WTC11 (cell line): ENCODE measurements around the gene AHCYL1. TPM values are rescaled to one million over a fixed set of nuclear protein-coding genes. Genes with fewer than 3 reads are reported as not detected.

ENCODE experiments used
- ATAC-seq: fragments of 200-7000 bp; cut with Tn5 transposase; 2 replicates; pipeline ENCODE4 v1.10.0; 2021; ENCODE audit warnings: mild to moderate bottlenecking, moderate library complexity
- CTCF ChIA-PET: fragments of 300-600 bp; sonication (Branson Sonifier 250); formaldehyde crosslinking; loops from one replicate; lab custom pipeline; 2021; ENCODE audit warnings: antibody characterized with exemption; lab: Charles Lee
- POLR2A ChIA-PET: fragments of 350-600 bp; sonication (Branson Sonifier 250); formaldehyde crosslinking; loops from one replicate; lab custom pipeline; 2021; ENCODE audit warnings: antibody characterized with exemption; lab: Charles Lee
- DNase-seq: peaks from one replicate; pipeline ENCODE4 v3.0.0; 2021; ENCODE audit warnings: low spot score
- H3K27ac Mint-ChIP-seq: 2 replicates; pipeline ENCODE4 v1.8.0; 2021; ENCODE audit warnings: mixed read lengths
- H3K27me3 Mint-ChIP-seq: 2 replicates; pipeline ENCODE4 v1.8.0; 2021; ENCODE audit warnings: low read depth, mild to moderate bottlenecking, moderate library complexity, mixed read lengths
- H3K36me3 Mint-ChIP-seq: 2 replicates; pipeline ENCODE4 v1.8.0; 2021; ENCODE audit warnings: mixed read lengths
- H3K4me1 Mint-ChIP-seq: 2 replicates; pipeline ENCODE4 v1.8.0; 2022; ENCODE audit warnings: mixed read lengths
- H3K4me3 Mint-ChIP-seq: 2 replicates; pipeline ENCODE4 v1.8.0; 2021; ENCODE audit warnings: mild to moderate bottlenecking, moderate library complexity, mixed read lengths
- H3K9me3 Mint-ChIP-seq: 2 replicates; pipeline ENCODE4 v1.8.0; 2021; ENCODE audit warnings: mixed read lengths
- ATF1 ChIP-seq: sonication (generic); formaldehyde crosslinking; IDR thresholded peaks from 2 replicates; pipeline ENCODE4 v1.8.1; 2023; ENCODE audit warnings: mild to moderate bottlenecking, moderate library complexity, missing genetic modification reagents
- GRHL2 ChIP-seq: fragments of 250-450 bp; sonication (Bioruptor Pico); IDR thresholded peaks from 2 replicates; pipeline ENCODE4 v1.8.0; 2022; ENCODE audit warnings: mild to moderate bottlenecking, moderate library complexity; ENCODE audit not compliant: insufficient replicate concordance, severe bottlenecking
- KAT7 ChIP-seq: sonication (generic); formaldehyde crosslinking; IDR thresholded peaks from 2 replicates; pipeline ENCODE4 v1.8.1; 2023; ENCODE audit warnings: missing genetic modification reagents, mild to moderate bottlenecking, borderline replicate concordance
- NFYB ChIP-seq: sonication (generic); formaldehyde crosslinking; conservative IDR thresholded peaks from 2 replicates; pipeline ENCODE4 v1.8.0; 2022; ENCODE audit warnings: low read depth, missing genetic modification reagents
- RORB ChIP-seq: fragments of 250-450 bp; sonication (Bioruptor Pico); IDR thresholded peaks from 2 replicates; pipeline ENCODE4 v1.9.0; 2021; ENCODE audit warnings: mild to moderate bottlenecking
- SMAD3 ChIP-seq: sonication (generic); formaldehyde crosslinking; IDR thresholded peaks from 2 replicates; pipeline ENCODE4 v1.8.0; 2022; ENCODE audit warnings: missing genetic modification reagents, mild to moderate bottlenecking, borderline replicate concordance
- ZNF138 ChIP-seq: sonication (generic); formaldehyde crosslinking; conservative IDR thresholded peaks from 2 replicates; pipeline ENCODE4 v1.8.1; 2022; ENCODE audit warnings: mild to moderate bottlenecking, moderate library complexity, missing genetic modification reagents
- ZNF416 ChIP-seq: fragments of 250-450 bp; sonication (Bioruptor Pico); IDR thresholded peaks from 2 replicates; pipeline ENCODE4 v1.9.0; 2021; ENCODE audit warnings: mild to moderate bottlenecking, inconsistent platforms
- total RNA-seq: library from RNA; stranded (reverse); gene quantifications from 3 replicates; pipeline ENCODE4 v1.2.3, GENCODE V29; 2021
- TF ChIP-seq, protein P1 (sequence below): sonication (generic); formaldehyde crosslinking; conservative IDR thresholded peaks from 2 replicates; pipeline ENCODE4 v1.8.1; 2022; ENCODE audit warnings: mild to moderate bottlenecking, missing genetic modification reagents
- TF ChIP-seq, protein P2 (sequence below): fragments of 250-450 bp; sonication (Bioruptor Pico); conservative IDR thresholded peaks from 2 replicates; pipeline ENCODE4 v1.9.0; 2021; ENCODE audit warnings: mild to moderate bottlenecking
- TF ChIP-seq, protein P3 (sequence below): fragments of 200-600 bp; IDR thresholded peaks from 2 replicates; pipeline ENCODE4 v1.8.0; 2022; ENCODE audit warnings: antibody characterized with exemption
- TF ChIP-seq, protein P4 (sequence below): sonication (generic); formaldehyde crosslinking; IDR thresholded peaks from 2 replicates; pipeline ENCODE4 v1.8.0; 2022; ENCODE audit warnings: mild to moderate bottlenecking, missing genetic modification reagents
- TF ChIP-seq, protein P5 (sequence below): sonication (generic); formaldehyde crosslinking; IDR thresholded peaks from 2 replicates; pipeline ENCODE4 v1.8.1; 2023; ENCODE audit warnings: mild to moderate bottlenecking, missing genetic modification reagents
- TF ChIP-seq, protein P6 (sequence below): fragments of 250-450 bp; sonication (Bioruptor Pico); IDR thresholded peaks from 2 replicates; pipeline ENCODE4 v1.9.0; 2021; ENCODE audit warnings: mild to moderate bottlenecking
- TF ChIP-seq, protein P7 (sequence below): sonication (generic); formaldehyde crosslinking; IDR thresholded peaks from 2 replicates; pipeline ENCODE4 v1.8.1; 2023; ENCODE audit warnings: mild to moderate bottlenecking, missing genetic modification reagents, moderate library complexity
- TF ChIP-seq, protein P8 (sequence below): fragments of 250-450 bp; sonication (Bioruptor Pico); IDR thresholded peaks from 2 replicates; pipeline ENCODE4 v1.9.0; 2021; ENCODE audit warnings: mild to moderate bottlenecking

Gene AHCYL1
- total RNA-seq, 1 experiment from 2014 or later = 92.1 TPM

DNA sequence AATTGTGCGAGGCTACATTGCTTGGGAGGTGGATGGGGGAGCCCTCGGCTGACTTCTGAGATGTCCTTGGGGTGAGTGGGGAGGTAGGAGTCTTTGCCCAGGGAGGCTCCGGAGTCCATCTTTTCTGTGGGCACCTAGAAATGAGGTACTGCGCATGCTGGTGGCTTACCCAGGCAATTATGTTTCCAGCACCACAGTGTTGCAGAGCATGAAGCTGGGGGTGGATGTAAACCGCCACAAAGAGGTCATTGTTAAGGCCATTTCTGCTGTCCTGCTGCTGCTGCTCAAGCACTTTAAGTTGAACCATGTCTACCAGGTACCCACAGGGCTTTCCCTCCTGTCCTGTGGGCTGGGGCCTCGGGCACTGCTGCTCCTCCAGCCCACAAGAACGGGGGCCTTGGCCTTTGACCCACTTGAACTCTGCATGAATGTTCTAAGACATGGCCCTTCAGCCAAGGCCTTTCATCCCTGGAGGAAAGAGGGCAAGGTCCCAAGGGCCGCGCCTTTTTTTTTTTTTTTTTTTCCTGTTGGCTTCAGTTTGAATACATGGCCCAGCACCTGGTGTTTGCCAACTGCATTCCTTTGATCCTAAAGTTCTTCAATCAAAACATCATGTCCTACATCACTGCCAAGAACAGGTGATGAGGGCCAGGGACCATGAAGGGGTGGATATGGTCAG is 64.5 kb downstream of the AHCYL1 start (continued):
- no peak for TF ChIP-seq ATF1
- no peak for TF ChIP-seq ZNF416 (CRISPR knock-in tag)
- no peak for TF ChIP-seq SMAD3 (CRISPR knock-in tag)
- TF ChIP-seq, protein P1, sequence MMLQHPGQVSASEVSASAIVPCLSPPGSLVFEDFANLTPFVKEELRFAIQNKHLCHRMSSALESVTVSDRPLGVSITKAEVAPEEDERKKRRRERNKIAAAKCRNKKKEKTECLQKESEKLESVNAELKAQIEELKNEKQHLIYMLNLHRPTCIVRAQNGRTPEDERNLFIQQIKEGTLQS (CRISPR knock-in tag) = no peak
- TF ChIP-seq, protein P2, sequence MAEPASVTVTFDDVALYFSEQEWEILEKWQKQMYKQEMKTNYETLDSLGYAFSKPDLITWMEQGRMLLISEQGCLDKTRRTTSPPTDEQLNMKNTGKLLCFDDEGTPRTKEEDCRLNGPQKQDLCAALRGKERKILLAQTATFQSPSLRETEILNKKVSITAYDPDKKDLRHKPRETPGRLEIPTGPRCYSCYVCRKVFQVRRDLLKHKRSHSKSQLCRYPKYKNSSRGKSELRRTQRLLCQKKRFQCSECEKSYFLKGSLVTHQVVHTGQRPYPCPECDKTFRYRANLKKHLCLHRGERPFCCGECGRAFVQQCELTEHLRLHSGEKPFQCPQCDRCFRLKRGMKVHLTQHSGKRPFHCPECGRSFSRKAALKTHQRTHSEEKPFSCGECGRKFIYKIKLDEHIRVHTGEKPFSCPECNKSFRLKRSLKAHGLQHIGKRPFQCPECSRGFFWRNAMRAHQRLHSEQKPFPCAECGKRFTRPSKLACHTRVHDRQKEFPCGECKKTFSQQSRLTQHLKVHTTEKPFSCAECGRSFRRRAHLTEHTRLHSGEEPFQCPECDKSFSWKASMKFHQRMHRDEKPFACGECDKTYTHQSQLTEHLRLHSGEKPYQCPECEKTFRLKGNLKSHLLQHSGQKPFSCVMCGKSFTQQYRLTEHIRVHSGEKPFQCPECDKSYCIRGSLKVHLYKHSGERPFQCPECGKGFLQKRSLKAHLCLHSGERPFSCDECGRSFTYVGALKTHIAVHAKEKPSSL (CRISPR knock-in tag) = no peak

DNA sequence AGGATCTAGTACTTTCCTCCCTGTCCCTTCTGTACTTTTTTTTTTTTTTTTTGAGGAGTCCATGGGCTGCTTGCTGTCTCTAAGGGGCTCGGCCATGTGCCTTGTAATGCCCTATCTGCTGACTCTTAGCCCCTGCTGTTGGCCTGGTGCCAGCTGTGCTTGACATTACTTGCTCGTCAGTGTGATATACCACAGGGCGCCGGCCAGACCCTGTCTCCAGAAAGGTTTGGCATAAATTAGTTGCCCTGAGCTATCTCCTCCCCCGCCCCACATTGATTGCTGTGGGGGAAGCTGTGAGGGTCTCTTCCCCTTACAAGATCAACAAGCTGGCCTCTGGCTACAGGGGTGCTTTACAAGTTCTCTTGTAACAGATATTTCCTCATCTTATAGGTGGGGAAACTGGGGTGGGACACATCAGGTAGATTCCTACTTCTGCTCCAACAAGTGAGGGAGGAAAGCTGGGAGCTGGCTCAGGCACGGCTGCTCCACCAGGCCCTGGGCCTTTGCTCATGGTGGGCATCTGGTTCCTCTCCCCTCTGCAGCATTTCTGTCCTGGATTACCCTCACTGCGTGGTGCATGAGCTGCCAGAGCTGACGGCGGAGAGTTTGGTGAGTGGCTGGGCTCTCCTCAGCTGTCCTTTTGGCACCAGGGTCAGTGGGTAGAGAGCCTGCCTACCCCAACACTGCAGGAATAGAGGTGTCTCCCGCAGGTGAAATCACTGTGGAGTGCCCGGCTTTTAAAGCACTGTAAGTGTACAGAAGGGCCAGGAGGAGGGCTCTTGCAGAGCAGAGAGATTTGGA is 65.4 kb downstream of the AHCYL1 start:
- TF ChIP-seq ATF1 = no peak
- TF ChIP-seq RORB (CRISPR knock-in tag) = no peak
- TF ChIP-seq, protein P3, sequence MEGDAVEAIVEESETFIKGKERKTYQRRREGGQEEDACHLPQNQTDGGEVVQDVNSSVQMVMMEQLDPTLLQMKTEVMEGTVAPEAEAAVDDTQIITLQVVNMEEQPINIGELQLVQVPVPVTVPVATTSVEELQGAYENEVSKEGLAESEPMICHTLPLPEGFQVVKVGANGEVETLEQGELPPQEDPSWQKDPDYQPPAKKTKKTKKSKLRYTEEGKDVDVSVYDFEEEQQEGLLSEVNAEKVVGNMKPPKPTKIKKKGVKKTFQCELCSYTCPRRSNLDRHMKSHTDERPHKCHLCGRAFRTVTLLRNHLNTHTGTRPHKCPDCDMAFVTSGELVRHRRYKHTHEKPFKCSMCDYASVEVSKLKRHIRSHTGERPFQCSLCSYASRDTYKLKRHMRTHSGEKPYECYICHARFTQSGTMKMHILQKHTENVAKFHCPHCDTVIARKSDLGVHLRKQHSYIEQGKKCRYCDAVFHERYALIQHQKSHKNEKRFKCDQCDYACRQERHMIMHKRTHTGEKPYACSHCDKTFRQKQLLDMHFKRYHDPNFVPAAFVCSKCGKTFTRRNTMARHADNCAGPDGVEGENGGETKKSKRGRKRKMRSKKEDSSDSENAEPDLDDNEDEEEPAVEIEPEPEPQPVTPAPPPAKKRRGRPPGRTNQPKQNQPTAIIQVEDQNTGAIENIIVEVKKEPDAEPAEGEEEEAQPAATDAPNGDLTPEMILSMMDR = no peak
- TF ChIP-seq, protein P1 (CRISPR knock-in tag) = no peak
- TF ChIP-seq, protein P4, sequence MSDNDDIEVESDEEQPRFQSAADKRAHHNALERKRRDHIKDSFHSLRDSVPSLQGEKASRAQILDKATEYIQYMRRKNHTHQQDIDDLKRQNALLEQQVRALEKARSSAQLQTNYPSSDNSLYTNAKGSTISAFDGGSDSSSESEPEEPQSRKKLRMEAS (CRISPR knock-in tag) = no peak
- TF ChIP-seq, protein P5, sequence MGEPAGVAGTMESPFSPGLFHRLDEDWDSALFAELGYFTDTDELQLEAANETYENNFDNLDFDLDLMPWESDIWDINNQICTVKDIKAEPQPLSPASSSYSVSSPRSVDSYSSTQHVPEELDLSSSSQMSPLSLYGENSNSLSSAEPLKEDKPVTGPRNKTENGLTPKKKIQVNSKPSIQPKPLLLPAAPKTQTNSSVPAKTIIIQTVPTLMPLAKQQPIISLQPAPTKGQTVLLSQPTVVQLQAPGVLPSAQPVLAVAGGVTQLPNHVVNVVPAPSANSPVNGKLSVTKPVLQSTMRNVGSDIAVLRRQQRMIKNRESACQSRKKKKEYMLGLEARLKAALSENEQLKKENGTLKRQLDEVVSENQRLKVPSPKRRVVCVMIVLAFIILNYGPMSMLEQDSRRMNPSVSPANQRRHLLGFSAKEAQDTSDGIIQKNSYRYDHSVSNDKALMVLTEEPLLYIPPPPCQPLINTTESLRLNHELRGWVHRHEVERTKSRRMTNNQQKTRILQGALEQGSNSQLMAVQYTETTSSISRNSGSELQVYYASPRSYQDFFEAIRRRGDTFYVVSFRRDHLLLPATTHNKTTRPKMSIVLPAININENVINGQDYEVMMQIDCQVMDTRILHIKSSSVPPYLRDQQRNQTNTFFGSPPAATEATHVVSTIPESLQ (CRISPR knock-in tag) = no peak
- TF ChIP-seq GRHL2 (CRISPR knock-in tag) = no peak
- TF ChIP-seq ZNF138 (CRISPR knock-in tag) = no peak
- no peak for TF ChIP-seq NFYB (CRISPR knock-in tag)
- TF ChIP-seq, protein P6, sequence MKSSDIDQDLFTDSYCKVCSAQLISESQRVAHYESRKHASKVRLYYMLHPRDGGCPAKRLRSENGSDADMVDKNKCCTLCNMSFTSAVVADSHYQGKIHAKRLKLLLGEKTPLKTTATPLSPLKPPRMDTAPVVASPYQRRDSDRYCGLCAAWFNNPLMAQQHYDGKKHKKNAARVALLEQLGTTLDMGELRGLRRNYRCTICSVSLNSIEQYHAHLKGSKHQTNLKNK (CRISPR knock-in tag) = no peak
- TF ChIP-seq, protein P7, sequence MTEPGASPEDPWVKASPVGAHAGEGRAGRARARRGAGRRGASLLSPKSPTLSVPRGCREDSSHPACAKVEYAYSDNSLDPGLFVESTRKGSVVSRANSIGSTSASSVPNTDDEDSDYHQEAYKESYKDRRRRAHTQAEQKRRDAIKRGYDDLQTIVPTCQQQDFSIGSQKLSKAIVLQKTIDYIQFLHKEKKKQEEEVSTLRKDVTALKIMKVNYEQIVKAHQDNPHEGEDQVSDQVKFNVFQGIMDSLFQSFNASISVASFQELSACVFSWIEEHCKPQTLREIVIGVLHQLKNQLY (CRISPR knock-in tag) = no peak
- no peak for TF ChIP-seq KAT7 (CRISPR knock-in tag)
- TF ChIP-seq, protein P8, sequence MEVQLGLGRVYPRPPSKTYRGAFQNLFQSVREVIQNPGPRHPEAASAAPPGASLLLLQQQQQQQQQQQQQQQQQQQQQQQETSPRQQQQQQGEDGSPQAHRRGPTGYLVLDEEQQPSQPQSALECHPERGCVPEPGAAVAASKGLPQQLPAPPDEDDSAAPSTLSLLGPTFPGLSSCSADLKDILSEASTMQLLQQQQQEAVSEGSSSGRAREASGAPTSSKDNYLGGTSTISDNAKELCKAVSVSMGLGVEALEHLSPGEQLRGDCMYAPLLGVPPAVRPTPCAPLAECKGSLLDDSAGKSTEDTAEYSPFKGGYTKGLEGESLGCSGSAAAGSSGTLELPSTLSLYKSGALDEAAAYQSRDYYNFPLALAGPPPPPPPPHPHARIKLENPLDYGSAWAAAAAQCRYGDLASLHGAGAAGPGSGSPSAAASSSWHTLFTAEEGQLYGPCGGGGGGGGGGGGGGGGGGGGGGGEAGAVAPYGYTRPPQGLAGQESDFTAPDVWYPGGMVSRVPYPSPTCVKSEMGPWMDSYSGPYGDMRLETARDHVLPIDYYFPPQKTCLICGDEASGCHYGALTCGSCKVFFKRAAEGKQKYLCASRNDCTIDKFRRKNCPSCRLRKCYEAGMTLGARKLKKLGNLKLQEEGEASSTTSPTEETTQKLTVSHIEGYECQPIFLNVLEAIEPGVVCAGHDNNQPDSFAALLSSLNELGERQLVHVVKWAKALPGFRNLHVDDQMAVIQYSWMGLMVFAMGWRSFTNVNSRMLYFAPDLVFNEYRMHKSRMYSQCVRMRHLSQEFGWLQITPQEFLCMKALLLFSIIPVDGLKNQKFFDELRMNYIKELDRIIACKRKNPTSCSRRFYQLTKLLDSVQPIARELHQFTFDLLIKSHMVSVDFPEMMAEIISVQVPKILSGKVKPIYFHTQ (CRISPR knock-in tag) = no peak
- TF ChIP-seq, all 79 proteins: peak for 0
- H3K36me3 Mint-ChIP-seq = peaks cover 75% of the 10 kb centered on the region
- DNase-seq (no peak), ATAC-seq (no peak)
- no peaks in the 10 kb centered on the region for H3K9me3 Mint-ChIP-seq
- H3K27ac Mint-ChIP-seq = no peak overlapping the region
- no peaks in the 10 kb centered on the region for H3K4me1 Mint-ChIP-seq
- POLR2A ChIA-PET = interaction anchor here (0.9 kb wide), 1 partner anchor 15 kb away, joined by 4 read pairs; no protein-coding TSS in a partner anchor
- no peaks in the 10 kb centered on the region for H3K27me3 Mint-ChIP-seq
- no peak overlapping the region for H3K4me3 Mint-ChIP-seq
- CTCF ChIA-PET = interaction anchor here (1.3 to 3.6 kb wide), 4 partner anchors 11 to 20 kb away, joined by 3 to 31 read pairs (median 6); partner anchors contain the start of gene STRIP1
